Activated T-cell treated with anti-CD3 and anti-CD28 coated beads, Interleukin-2, amount 50 U/mL, for 24 hours (primary cell): ENCODE results near the gene UFL1.
"Not testable (repeated sequence)": the region's sequence is repeated elsewhere in the genome, so short reads cannot be mapped to it uniquely, and the experiment has no call there.

Source experiments
- DNase-seq: peaks from one replicate; pipeline ENCODE4 v3.0.0-alpha.2; 2020
- H3K27ac Mint-ChIP-seq: 2 replicates; pipeline ENCODE4 v1.8.0; 2020; ENCODE audit warnings: mild to moderate bottlenecking, mixed read lengths
- H3K27me3 Mint-ChIP-seq: 2 replicates; pipeline ENCODE4 v1.8.0; 2020; ENCODE audit warnings: mixed read lengths
- H3K36me3 Mint-ChIP-seq: 2 replicates; pipeline ENCODE4 v1.8.0; 2020; ENCODE audit warnings: low read depth, mixed read lengths
- H3K4me1 Mint-ChIP-seq: 2 replicates; pipeline ENCODE4 v1.8.0; 2020; ENCODE audit warnings: low read depth, mixed read lengths
- H3K4me3 Mint-ChIP-seq: 2 replicates; pipeline ENCODE4 v1.8.0; 2020; ENCODE audit warnings: mild to moderate bottlenecking, moderate library complexity, mixed read lengths
- H3K9me3 Mint-ChIP-seq: 2 replicates; pipeline ENCODE4 v1.8.0; 2020; ENCODE audit warnings: mixed read lengths

The UFL1 gene

GRCh38 chr6:96521644-96522464 lies at the start of gene UFL1:
Gene UFL1, plus strand, starts transcription at chr6:96521806. Its CDS starts 68 bp downstream, at chr6:96521874.
- DNase-seq = peak; percentile 94
- H3K9me3 Mint-ChIP-seq = no peaks in the 10 kb centered on the region
- peaks cover 25% of the 10 kb centered on the region for H3K4me1 Mint-ChIP-seq
- H3K27ac Mint-ChIP-seq = peak within 1 kb of the TSS; percentile 99
- H3K27me3 Mint-ChIP-seq = no peaks in the 10 kb centered on the region
- H3K36me3 Mint-ChIP-seq = peaks cover 44% of the 10 kb centered on the region
- H3K4me3 Mint-ChIP-seq = peak within 1 kb of the TSS; percentile 99

- H3K4me1 Mint-ChIP-seq = peaks cover 14% of the 10 kb centered on the region
- H3K36me3 Mint-ChIP-seq, H3K4me3 Mint-ChIP-seq, H3K27ac Mint-ChIP-seq, H3K27me3 Mint-ChIP-seq, DNase-seq: not testable (repeated sequence)
- peaks cover 12% of the 10 kb centered on the region for H3K9me3 Mint-ChIP-seq
Measured at GRCh38 chr6:96472291-96472690, 49.3 kb upstream of the UFL1 start.

- no peaks in the 10 kb centered on the region for H3K4me1 Mint-ChIP-seq
- H3K4me3 Mint-ChIP-seq = no peak overlapping the region
- no peak for DNase-seq
- no peak overlapping the region for H3K27ac Mint-ChIP-seq
- no peaks in the 10 kb centered on the region for H3K36me3 Mint-ChIP-seq
- no peaks in the 10 kb centered on the region for H3K27me3 Mint-ChIP-seq
- H3K9me3 Mint-ChIP-seq = peaks cover 30% of the 10 kb centered on the region
Measured at GRCh38 chr6:96478695-96479094, 42.9 kb upstream of the UFL1 start.

- Mint-ChIP-seq H3K36me3 (no peaks in the 10 kb centered on the region), H3K4me3 (no peak overlapping the region), H3K4me1 (no peaks in the 10 kb centered on the region), H3K27me3 (no peaks in the 10 kb centered on the region), H3K27ac (no peak overlapping the region), H3K9me3 (peaks cover 42% of the 10 kb centered on the region)
- no peak for DNase-seq
Measured at GRCh38 chr6:96491926-96492325, 29.7 kb upstream of the UFL1 start.

GRCh38 chr6:96499781-96500180 lies 21.8 kb upstream of the UFL1 start:
- peaks cover 27% of the 10 kb centered on the region for H3K9me3 Mint-ChIP-seq
- H3K36me3 Mint-ChIP-seq = peaks cover 18% of the 10 kb centered on the region
- H3K27ac Mint-ChIP-seq = no peak overlapping the region
- H3K4me1 Mint-ChIP-seq = peaks cover 38% of the 10 kb centered on the region
- H3K27me3 Mint-ChIP-seq = no peaks in the 10 kb centered on the region
- H3K4me3 Mint-ChIP-seq = no peak overlapping the region
- peak; percentile 41 for DNase-seq

- no peak overlapping the region for H3K27ac Mint-ChIP-seq
- H3K27me3 Mint-ChIP-seq = no peaks in the 10 kb centered on the region
- H3K4me3 Mint-ChIP-seq = no peak overlapping the region
- DNase-seq = no peak
- peaks cover 17% of the 10 kb centered on the region for H3K9me3 Mint-ChIP-seq
- peaks cover 29% of the 10 kb centered on the region for H3K4me1 Mint-ChIP-seq
- H3K36me3 Mint-ChIP-seq = peaks cover 21% of the 10 kb centered on the region
Measured at GRCh38 chr6:96502915-96503314, 18.7 kb upstream of the UFL1 start.

- Mint-ChIP-seq H3K27ac (no peak overlapping the region), H3K4me1 (peaks cover 6% of the 10 kb centered on the region), H3K36me3 (peaks cover 32% of the 10 kb centered on the region), H3K27me3 (no peaks in the 10 kb centered on the region), H3K9me3 (peaks cover 17% of the 10 kb centered on the region), H3K4me3 (no peak overlapping the region)
- no peak for DNase-seq
Measured at GRCh38 chr6:96505363-96505762, 16.2 kb upstream of the UFL1 start.

- peaks cover 41% of the 10 kb centered on the region for H3K36me3 Mint-ChIP-seq
- DNase-seq = no peak
- peaks cover 10% of the 10 kb centered on the region for H3K9me3 Mint-ChIP-seq
- H3K4me1 Mint-ChIP-seq = no peaks in the 10 kb centered on the region
- H3K27me3 Mint-ChIP-seq = no peaks in the 10 kb centered on the region
- no peak overlapping the region for H3K4me3 Mint-ChIP-seq
- no peak overlapping the region for H3K27ac Mint-ChIP-seq
Measured at GRCh38 chr6:96509281-96509680, 12.3 kb upstream of the UFL1 start.

- Mint-ChIP-seq H3K36me3 (peaks cover 31% of the 10 kb centered on the region), H3K4me3 (peak overlapping the region; percentile 99), H3K9me3 (no peaks in the 10 kb centered on the region), H3K27me3 (no peaks in the 10 kb centered on the region), H3K27ac (peak overlapping the region; percentile 47), H3K4me1 (peaks cover 23% of the 10 kb centered on the region)
- DNase-seq = no peak
Measured at GRCh38 chr6:96520171-96521115, 1.2 kb upstream of the UFL1 start.

GRCh38 chr6:96521306-96521643 lies 331 bp upstream of the UFL1 start:
- H3K4me3 Mint-ChIP-seq = peak overlapping the region; percentile 99
- H3K27me3 Mint-ChIP-seq = no peaks in the 10 kb centered on the region
- H3K27ac Mint-ChIP-seq = peak overlapping the region; percentile 99
- peaks cover 24% of the 10 kb centered on the region for H3K4me1 Mint-ChIP-seq
- H3K36me3 Mint-ChIP-seq = peaks cover 38% of the 10 kb centered on the region
- no peaks in the 10 kb centered on the region for H3K9me3 Mint-ChIP-seq
- no peak for DNase-seq

GRCh38 chr6:96522465-96523009 lies 931 bp downstream of the UFL1 start:
- Mint-ChIP-seq H3K9me3 (no peaks in the 10 kb centered on the region), H3K36me3 (peaks cover 50% of the 10 kb centered on the region), H3K4me3 (peak overlapping the region; percentile 99), H3K27ac (peak overlapping the region; percentile 99), H3K4me1 (peaks cover 28% of the 10 kb centered on the region), H3K27me3 (no peaks in the 10 kb centered on the region)
- DNase-seq = no peak

GRCh38 chr6:96528193-96528592 lies 6.6 kb downstream of the UFL1 start:
- Mint-ChIP-seq H3K27me3 (no peaks in the 10 kb centered on the region), H3K36me3 (peaks cover 85% of the 10 kb centered on the region), H3K4me3 (no peak overlapping the region), H3K4me1 (peaks cover 36% of the 10 kb centered on the region), H3K9me3 (no peaks in the 10 kb centered on the region), H3K27ac (no peak overlapping the region)
- no peak for DNase-seq

GRCh38 chr6:96532399-96532798 lies 10.8 kb downstream of the UFL1 start:
- H3K27ac Mint-ChIP-seq = no peak overlapping the region

GRCh38 chr6:96537726-96538125 lies 16.1 kb downstream of the UFL1 start:
- Mint-ChIP-seq H3K27ac (no peak overlapping the region), H3K9me3 (no peaks in the 10 kb centered on the region), H3K36me3 (peaks cover 59% of the 10 kb centered on the region), H3K4me3 (no peak overlapping the region), H3K27me3 (no peaks in the 10 kb centered on the region), H3K4me1 (peaks cover 6% of the 10 kb centered on the region)
- DNase-seq = no peak

More at GRCh38 chr6:96532399-96532798, 10.8 kb downstream of the UFL1 start:
- no peaks in the 10 kb centered on the region for H3K27me3 Mint-ChIP-seq
- H3K4me1 Mint-ChIP-seq = peaks cover 30% of the 10 kb centered on the region
- DNase-seq = no peak
- H3K36me3 Mint-ChIP-seq = peaks cover 72% of the 10 kb centered on the region
- no peak overlapping the region for H3K4me3 Mint-ChIP-seq
- no peaks in the 10 kb centered on the region for H3K9me3 Mint-ChIP-seq
